SU-DHL-6 (cell line): ENCODE data around the gene ZNF316.

ENCODE experiments used
- H2AFZ ChIP-seq: fragments of 200-600 bp; sonication (generic); 2 replicates; pipeline ENCODE4 v1.6.1; 2014; ENCODE audit warnings: low read depth, mild to moderate bottlenecking, moderate library complexity, mixed read lengths, antibody characterized with exemption, low read length; ENCODE audit not compliant: severe bottlenecking
- H3F3A ChIP-seq: fragments of 200-600 bp; shearing (Covaris generic); 2 replicates; pipeline ENCODE4 v1.6.0; 2016; ENCODE audit warnings: antibody characterized with exemption, mild to moderate bottlenecking; ENCODE audit not compliant: insufficient read depth
- H3K27ac ChIP-seq: fragments of 200-600 bp; sonication (generic); 2 replicates; pipeline ENCODE4 v1.5.1; 2016; ENCODE audit warnings: low read depth, mild to moderate bottlenecking, low read length, moderate library complexity, mixed read lengths
- H3K27me3 ChIP-seq: fragments of 200-600 bp; sonication (generic), shearing (Covaris generic); 2 replicates; pipeline ENCODE4 v1.6.0; 2014; ENCODE audit warnings: mild to moderate bottlenecking, low read length
- H3K36me3 ChIP-seq: fragments of 200-600 bp; sonication (generic); 2 replicates; pipeline ENCODE4 v1.6.1; 2014; ENCODE audit warnings: mild to moderate bottlenecking, low read length, mixed read lengths
- H3K4me2 ChIP-seq: fragments of 300-600, 200-600 bp; shearing (Covaris generic), sonication (generic); 2 replicates; pipeline ENCODE4 v1.6.0; 2014; ENCODE audit warnings: low read length, low read depth, mild to moderate bottlenecking; ENCODE audit not compliant: poor library complexity, severe bottlenecking
- H3K4me3 ChIP-seq: fragments of 200-600 bp; sonication (generic); 2 replicates; pipeline ENCODE4 v1.5.1; 2014; ENCODE audit warnings: antibody characterized with exemption, low read length, mild to moderate bottlenecking, mixed read lengths; ENCODE audit not compliant: insufficient read depth, poor library complexity, severe bottlenecking
- H3K79me2 ChIP-seq: fragments of 200-600 bp; sonication (generic); 2 replicates; pipeline ENCODE4 v1.6.1; 2014; ENCODE audit warnings: mild to moderate bottlenecking, low read length, moderate library complexity; ENCODE audit not compliant: insufficient read depth
- H3K9ac ChIP-seq: fragments of 200-600 bp; sonication (generic); 2 replicates; pipeline ENCODE4 v1.7.0; 2014; ENCODE audit warnings: mild to moderate bottlenecking, low read length
- H3K9me2 ChIP-seq: fragments of 200-600 bp; sonication (generic); replicated peaks from 2 replicates; pipeline ENCODE4 v1.6.1; 2014; ENCODE audit warnings: low read length; ENCODE audit not compliant: insufficient read depth
- H3K9me3 ChIP-seq: fragments of 200-600 bp; sonication (generic); 2 replicates; pipeline ENCODE4 v1.6.1; 2014; ENCODE audit warnings: low read length, mixed read lengths; ENCODE audit not compliant: insufficient read depth
- H4K20me1 ChIP-seq: fragments of 200-600 bp; sonication (generic); 2 replicates; pipeline ENCODE4 v1.6.1; 2014; ENCODE audit warnings: low read depth, mild to moderate bottlenecking, antibody characterized with exemption, low read length, moderate library complexity, mixed read lengths
- CTCF ChIP-seq: fragments of 200-600 bp; sonication (generic); IDR thresholded peaks from one replicate; pipeline ENCODE4 v1.5.1; 2017; ENCODE audit warnings: antibody characterized with exemption, mild to moderate bottlenecking, low read length, moderate library complexity; ENCODE audit not compliant: insufficient read depth, poor library complexity, severe bottlenecking
- EZH2phosphoT487 ChIP-seq: fragments of 200-600 bp; sonication (generic), shearing (Covaris generic); conservative IDR thresholded peaks from 2 replicates; pipeline ENCODE4 v1.6.1; 2018; ENCODE audit warnings: mild to moderate bottlenecking, antibody characterized with exemption, low read length, moderate library complexity, mixed read lengths

The ZNF316 gene

GRCh38 chr7:6639627-6640026, 2.5 kb downstream of the ZNF316 start:
- no peak for TF ChIP-seq EZH2phosphoT487
- TF ChIP-seq CTCF: no peak
- Histone ChIP-seq H4K20me1 (no peaks in the 10 kb centered on the region), H3K27ac (no peak overlapping the region), H3K9me3 (no peaks in the 10 kb centered on the region), H3F3A (peaks cover 9% of the 10 kb centered on the region; the same call in 1 of the 2 replicates), H3K9me2 (no peaks in the 10 kb centered on the region), H3K4me2 (no peak overlapping the region), H3K4me3 (no peak overlapping the region), H3K36me3 (no peaks in the 10 kb centered on the region), H2AFZ (no peak overlapping the region), H3K27me3 (no peaks in the 10 kb centered on the region), H3K9ac (no peak overlapping the region), H3K79me2 (peaks cover 28% of the 10 kb centered on the region)

DNA sequence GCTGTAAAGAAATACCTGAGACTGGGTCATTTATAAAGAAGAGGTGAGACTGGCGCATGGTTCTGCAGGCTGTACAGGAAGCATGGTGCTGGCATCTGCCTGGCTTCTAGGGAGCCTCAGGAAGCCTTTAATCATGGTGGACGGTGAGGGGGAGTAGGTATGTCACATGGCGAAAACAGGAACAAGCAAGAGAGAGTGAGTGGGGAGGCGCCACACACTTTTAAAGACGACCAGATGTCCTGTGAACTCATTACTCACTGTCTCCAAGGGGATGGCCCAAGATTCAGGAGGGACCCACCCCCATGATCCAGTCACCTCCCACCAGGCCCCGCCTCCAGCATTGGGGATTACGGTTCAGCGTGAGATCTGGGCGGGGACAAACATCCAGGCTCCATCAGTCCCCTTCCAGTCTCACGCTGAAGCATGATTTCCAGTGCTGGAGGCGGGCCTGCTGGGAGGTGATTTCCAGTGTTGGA, 3.2 kb downstream of the ZNF316 start:
- Histone ChIP-seq H4K20me1 (no peaks in the 10 kb centered on the region), H2AFZ (no peak overlapping the region), H3K4me3 (no peak overlapping the region), H3K27ac (no peak overlapping the region), H3K9me3 (no peaks in the 10 kb centered on the region), H3K4me2 (no peak overlapping the region), H3K9me2 (no peaks in the 10 kb centered on the region), H3K79me2 (peaks cover 28% of the 10 kb centered on the region), H3K36me3 (no peaks in the 10 kb centered on the region), H3F3A (peaks cover 9% of the 10 kb centered on the region; the same call in 1 of the 2 replicates), H3K9ac (no peak overlapping the region), H3K27me3 (no peaks in the 10 kb centered on the region)
- TF ChIP-seq CTCF (no peak), EZH2phosphoT487 (no peak)

- TF ChIP-seq CTCF (no peak), EZH2phosphoT487 (no peak)
- no peak overlapping the region for H3K27ac ChIP-seq
- peaks cover 28% of the 10 kb centered on the region for H3K79me2 ChIP-seq
- H3K4me2 ChIP-seq: no peak overlapping the region
- no peaks in the 10 kb centered on the region for H3K27me3 ChIP-seq
- H3F3A ChIP-seq: no peaks in the 10 kb centered on the region
- no peaks in the 10 kb centered on the region for H3K36me3 ChIP-seq
- no peaks in the 10 kb centered on the region for H4K20me1 ChIP-seq
- H3K9me3 ChIP-seq: no peaks in the 10 kb centered on the region
- no peak overlapping the region for H2AFZ ChIP-seq
- H3K9ac ChIP-seq: no peak overlapping the region
- H3K4me3 ChIP-seq: no peak overlapping the region
- H3K9me2 ChIP-seq: no peaks in the 10 kb centered on the region
Observed at GRCh38 chr7:6641305-6642035, 4.4 kb downstream of the ZNF316 start.
